NCI-H1930 (cell line): ENCODE results near the gene FMC1.
"Not testable (repeated sequence)": the region's sequence is repeated elsewhere in the genome, so short reads cannot be mapped to it uniquely, and the experiment has no call there.

Source experiments
- DNase-seq, 2 experiments: peaks; one replicate each; lab custom pipeline; 2025; lab: John Stamatoyannopoulos, UW

Gene FMC1, protein sequence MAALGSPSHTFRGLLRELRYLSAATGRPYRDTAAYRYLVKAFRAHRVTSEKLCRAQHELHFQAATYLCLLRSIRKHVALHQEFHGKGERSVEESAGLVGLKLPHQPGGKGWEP

DNA sequence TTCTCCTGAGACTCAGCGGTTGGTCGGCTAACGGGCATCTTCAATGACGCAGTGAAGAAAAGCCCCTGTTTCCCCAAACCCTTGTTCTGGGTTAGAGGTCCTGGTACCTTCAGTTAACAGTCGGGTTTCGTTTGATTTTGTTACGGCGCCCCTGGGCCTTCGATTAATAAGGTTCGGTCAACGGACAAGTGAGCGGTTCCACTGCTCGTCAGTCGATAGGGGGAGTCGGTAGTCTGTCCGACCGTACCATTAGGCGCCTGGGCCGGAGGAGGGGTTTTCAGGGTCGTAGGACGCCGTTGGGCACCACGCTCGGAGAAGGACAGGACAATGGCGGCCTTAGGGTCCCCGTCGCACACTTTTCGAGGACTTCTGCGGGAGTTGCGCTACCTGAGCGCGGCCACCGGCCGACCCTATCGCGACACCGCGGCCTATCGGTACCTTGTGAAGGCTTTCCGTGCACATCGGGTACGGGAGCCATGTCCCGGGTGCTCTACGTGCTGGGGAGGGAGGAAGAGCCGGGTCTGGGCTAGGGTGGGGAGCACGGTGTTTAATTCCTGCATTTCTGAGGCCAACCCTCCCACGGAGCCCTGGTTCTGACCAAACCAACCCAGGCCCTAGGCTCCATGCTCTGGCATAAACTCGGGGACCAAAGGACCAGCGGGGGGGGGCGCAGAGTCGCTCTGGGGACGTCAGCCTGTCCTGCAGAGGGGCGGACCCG, at the start of gene FMC1:
Gene FMC1, plus strand, starts transcription at position 280 of the 718 bp plus-strand sequence. Its CDS starts 48 bp downstream, at position 328.
- DNase-seq, result peak; percentile 91 to 93

DNA sequence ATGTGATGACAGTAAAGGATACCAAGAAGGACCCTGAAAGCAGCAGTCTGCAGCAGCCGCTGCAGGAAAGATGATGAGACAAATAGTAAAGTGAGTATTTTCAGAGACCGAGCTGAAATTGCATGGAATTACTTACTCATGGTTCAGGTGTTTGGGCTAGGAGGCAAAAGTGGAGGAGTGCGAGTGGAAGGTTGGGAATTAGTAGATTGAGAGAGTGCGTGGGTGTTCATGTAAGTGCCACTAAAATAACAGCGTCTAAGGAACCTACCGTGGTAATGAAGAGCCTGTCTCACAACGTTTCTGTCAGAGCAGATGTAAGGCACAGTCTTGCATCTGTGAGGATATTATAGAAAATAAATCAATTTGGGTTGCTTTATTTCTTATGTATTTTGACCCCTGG, 48.3 kb upstream of the FMC1 start:
- no peak for DNase-seq

DNA sequence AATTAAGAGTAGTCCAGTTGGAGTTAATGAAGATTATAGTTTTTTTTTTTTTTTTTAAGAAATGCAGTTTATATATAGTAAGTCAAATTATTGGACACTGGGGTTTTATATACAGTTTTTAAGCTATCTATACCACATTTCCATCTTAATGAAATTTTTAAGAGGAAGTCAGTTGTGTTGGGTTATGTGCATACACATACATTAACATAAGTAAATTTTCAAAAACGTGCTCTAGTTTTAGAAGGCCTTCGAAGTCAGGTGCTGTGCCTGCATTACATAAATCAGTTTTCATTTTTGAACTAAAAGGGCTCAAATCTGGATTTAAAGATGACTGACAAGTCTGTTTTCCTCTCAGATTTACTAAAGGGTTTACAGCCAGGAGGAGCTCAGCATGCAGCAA, 47.6 kb upstream of the FMC1 start:
- DNase-seq, result no peak

DNA sequence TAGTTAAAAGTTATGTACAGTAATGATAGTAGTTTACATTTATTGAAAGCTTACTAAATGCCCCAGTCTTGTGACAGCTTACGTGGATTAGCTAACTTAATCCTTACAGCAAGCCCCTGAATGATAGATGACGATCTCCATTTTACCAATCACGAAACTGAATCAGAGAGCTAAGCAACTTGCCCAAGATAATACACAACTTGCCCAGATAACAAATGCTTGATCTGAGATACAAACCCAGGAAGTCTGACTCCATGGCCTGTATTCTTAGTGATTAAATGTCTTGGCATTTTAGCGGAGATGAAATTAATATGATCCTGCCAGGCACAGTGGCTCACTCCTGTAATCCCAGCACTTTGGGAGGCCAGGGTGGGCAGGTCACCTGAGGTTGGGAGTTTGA, 46.9 kb upstream of the FMC1 start:
- DNase-seq, result no peak

DNA sequence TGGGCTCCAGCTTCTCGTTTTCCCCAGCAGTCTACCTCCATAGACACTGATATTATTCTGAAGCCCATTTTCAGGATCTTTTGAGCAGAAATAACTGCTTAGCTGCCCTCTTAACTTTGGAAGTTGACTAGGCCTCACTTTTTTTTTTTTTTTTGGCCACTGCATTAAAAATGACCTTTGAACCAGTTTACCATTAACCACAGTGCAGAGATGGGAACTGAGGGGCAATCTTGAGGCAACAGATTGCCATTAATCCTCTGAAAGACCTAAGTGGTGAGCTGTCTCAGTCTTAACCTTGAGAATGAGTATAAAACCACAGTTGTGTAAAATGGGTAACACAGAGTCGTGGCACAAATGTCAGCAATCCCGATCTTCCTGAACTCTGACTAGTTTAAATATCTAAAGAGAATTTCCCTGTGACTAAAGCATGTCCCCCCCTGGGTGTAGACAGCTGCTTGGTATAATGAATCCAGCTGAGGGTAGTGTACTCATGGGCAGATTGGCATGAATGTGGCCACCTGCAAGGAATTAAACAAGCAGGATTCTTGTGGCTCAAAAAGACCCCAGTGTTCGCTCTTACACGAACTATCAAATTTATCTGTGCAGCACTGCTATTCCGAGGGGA, 46.1 kb upstream of the FMC1 start:
- no peak for DNase-seq

DNA sequence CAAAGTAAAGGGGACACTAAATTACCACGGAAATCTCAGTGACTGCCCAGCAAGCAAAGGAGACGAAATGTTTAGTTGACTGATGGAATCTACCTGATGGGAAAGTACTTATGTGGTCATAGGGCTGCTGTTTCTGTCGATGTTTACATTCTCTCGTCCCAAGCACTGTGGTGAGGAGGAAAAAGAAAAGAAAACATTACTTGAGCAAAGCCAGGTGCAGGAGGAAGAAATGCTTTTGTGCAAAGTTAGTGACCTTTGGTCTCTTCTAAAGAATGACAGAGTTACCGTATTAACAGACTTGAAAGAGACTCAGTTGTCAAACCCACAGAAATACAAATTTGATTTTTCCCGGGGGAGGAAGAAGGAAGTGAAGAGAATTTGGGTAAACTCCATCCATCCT, 43.3 kb upstream of the FMC1 start:
- no peak for DNase-seq

DNA sequence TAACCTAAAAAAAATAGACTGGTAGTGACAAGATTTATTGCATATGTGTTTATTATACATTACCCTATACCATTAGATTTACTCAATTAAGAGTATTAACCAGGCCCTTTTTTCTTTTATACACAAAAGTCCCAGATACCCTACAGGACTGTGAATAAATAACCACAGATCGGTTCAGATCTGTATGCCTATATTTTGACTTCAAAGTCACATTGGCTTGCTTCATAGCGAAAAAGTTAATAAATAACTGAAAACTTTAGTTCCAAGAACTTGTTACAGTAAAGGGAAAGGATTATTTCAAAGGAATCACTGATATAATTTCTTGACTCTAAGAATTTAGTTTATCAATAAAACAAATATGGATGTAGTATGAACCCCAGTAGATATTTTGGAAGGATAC, 41.8 kb upstream of the FMC1 start:
- DNase-seq, result no peak

DNA sequence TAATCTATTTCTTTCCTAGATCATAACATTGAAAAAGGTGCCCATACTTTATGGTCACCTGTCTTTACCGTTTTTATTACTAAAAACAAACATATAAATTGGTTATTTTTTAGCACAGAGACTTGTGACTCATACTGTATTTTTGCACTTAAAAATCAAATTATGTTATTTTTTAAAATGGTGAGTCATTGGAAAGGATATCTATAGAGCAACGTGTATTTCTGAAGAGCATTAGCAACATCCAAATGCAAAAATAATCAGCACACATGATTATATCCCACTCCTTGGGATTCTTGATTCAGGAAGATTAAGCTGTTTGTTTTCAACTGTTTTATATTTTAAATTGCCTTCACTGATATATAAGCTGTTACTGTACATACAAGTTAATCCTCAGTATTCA, 40.7 kb upstream of the FMC1 start:
- DNase-seq, result no peak

DNA sequence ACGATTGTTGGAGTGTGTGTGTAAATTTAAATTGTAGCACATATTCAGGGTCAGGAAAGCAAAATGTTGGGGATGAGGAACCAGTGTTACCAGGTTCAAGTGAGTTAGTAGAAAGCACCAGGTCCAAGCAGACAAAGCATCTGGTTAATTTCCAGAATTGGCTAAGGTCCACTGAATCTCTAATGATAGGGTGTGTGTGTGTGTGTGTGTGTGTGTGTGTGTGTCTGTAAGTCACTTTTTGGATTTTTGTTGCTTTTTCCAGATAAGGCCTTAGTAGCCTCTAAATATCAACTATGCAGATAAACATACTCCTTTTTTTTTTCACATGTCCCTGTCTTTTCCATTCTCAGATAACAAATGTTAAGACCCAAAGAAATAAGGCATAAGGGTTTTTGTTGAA, 36.6 kb upstream of the FMC1 start:
- no peak for DNase-seq

DNA sequence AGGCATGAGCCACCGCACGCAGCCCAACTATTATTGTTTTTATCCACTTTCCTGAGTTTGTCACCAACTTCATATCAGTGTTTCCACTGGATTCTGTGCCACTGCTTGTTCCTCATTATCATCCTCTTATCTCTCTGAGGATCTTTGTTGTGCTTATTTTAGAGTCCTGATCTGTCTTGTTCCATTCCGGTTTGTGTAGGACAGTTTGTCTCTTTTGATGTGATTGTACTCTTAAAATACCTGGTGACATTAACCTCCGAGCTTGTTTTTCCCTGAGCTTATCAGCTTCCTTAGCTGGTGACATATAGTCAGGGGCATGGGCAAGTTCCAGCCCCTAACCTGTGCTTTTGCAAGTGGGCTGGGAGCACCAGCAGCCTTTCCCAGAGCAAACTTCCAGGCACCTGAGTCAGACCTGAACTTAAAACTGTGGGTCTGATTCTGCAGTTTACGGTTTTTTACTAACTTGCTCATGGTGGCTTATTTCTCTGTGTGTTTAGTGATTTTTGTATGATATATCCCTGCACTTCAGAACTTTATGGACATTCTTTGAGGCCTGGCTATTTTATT, 23.1 kb upstream of the FMC1 start:
- no peak for DNase-seq

DNA sequence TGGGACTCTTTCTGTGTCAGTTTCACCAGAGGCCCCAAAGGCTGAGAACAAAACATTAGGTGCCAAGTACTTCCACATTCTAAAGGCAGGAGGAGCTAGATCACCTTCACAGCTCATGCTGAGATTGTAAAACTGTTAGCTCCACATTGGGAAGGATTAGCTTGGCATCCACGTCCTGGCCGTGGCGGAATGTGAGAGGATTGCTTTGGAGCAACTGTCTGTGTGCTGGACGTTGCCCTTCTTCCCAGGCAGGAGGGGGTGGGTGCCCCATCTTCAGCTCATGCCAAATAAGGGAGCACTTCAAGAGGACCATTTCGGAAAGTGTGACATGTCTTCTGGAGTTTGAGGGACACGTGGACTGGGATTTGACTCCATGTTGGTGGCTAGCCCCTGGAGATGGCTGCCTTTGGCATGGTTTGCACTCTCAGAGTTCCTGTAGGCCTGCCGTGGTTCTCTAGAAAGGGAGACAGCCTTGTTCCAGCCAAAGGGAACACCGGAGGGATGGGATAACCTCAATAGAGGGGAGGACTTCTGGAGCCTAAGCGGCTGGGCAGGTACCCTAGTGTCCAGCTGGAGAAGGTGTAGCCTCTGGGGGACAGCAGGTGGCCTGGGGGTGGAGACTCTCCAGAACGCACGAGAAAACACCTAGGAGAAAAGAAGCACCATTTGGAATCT, 19.9 kb upstream of the FMC1 start:
- no peak for DNase-seq

DNA sequence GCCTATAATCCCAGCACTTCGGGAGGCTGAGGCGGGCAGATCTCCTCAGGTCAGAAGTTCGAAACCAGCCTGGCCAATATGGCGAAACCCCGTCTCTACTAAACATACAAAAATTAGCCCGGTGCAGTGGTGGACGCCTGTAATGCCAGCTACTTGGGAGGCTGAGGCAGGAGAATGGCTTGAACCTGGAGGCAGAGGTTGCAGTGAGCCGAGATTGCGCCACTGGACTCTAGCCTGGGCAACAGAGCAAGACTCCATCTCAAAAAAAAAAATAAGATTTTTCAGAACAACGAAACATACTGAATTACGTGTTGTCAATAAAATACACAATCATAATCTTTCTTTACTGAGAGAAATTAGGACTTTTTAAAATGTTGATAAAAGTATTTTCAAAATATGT, 16.4 kb upstream of the FMC1 start:
- DNase-seq, result not testable (repeated sequence)

DNA sequence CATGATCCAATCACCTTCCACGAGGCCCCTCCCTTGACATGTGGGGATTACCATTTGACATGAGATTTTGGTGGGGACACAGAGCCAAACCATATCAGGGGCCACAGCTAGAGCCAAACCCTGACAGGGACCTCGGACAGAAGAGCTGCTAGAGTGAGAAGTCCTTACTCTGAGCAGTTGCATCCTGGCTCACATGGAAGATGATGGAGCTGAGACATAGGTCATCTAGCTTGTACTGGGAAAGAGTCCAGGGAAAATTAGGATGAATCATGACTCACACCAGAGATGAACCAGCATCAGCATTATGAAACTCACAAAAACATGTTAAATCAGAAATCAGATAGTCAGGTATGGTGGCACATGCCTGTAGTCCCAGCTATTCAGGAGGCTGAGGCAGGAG, 12.8 kb upstream of the FMC1 start:
- DNase-seq, result no peak

DNA sequence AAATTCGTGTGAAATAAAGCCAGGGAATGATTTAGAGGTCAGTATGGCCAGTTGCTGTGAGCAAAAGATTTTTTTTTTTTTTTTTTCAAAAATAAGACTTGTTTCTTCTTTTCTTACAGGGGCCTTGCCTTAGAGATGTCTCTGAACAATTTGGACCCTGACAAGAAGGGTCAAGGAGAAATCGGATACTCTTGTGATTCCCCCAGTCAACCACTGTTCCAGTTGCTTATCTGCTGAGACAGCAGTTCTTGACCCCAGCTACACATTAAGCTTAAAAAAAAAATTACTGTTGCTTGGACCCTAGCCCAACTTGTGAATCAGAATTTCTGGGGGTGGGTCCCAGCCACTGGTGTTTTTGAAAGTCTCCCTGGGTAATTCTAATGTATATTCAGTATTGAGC, 12.0 kb upstream of the FMC1 start:
- no peak for DNase-seq

DNA sequence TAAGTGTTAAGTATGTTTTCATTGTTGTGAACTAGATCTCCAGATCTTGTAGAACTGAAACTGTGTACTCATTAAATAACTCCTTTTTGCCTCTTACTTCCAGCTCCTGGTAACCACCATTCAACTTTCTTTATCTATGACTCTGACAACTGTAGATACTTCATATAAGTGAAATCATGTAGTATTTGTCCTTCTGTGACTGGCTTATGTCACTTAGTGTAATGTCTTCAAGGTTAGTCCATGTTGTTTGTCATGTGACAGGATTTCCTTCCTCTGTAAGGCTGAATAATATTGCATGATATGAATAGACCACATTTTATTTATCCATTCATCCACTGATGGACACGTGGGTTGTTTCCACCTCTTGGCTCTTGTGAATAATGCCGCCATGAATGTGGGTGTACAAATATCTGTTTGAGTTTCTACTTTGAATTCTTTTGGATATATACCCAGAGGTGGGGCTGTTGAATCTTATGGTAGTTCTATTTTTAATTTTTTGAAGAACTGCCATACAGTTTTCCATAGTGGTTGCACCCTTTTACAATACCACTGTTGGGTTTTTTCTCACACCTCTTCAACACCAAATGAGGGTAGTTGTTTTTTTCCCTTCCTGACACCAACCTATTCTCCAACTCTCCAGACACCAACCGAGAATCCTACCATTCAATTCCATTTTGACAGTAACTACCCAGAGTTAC, 10.7 kb upstream of the FMC1 start:
- DNase-seq, result no peak

DNA sequence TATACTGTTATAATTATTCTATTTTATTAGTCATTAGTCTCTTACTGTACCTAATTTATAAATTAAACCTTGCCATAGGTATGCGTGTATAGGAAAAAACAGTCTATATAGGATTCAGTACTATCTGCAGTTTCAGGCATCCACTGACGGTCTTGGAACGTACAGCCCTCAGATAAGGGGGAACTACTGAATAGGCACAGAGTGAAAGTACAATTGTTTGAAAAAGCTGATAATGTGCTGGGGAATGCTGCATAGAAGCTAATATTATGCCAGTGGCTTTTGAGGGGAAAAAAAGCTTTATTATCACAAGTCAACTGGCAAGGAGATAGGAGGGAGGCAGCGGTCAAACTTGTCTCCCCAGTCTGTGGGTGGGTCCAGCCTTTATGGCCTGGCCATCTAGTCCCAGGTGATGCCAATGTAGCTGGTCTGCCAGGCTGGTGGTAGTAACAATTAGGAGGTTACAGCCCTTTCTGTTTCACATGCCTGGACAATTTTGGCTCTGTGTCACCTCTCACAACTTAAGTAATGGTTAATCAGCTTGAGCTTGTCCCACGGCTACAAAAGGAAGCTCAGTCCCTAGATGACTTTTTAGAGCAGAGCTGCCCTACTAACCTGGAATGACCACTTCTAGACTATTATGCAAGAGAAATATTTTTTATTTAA, 8.3 kb upstream of the FMC1 start:
- no peak for DNase-seq

DNA sequence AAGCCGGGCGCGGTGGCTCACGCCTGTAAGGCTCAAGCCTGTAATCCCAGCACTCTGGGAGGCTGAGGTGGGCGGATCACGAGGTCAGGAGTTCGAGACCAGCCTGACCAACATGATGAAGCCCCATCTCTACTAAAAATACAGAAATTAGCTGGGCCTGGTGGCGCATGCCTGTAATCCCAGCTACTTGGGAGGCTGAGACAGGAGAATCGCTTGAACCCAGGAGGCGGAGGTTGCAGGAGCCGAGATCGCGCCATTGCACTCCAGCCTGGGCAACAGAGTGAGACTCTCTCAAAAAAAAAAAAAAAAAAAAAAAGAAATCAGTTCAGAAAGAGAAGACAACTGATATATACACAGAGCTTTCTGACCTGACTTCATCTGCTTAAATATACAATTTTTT, 7.7 kb upstream of the FMC1 start:
- not testable (repeated sequence) for DNase-seq

DNA sequence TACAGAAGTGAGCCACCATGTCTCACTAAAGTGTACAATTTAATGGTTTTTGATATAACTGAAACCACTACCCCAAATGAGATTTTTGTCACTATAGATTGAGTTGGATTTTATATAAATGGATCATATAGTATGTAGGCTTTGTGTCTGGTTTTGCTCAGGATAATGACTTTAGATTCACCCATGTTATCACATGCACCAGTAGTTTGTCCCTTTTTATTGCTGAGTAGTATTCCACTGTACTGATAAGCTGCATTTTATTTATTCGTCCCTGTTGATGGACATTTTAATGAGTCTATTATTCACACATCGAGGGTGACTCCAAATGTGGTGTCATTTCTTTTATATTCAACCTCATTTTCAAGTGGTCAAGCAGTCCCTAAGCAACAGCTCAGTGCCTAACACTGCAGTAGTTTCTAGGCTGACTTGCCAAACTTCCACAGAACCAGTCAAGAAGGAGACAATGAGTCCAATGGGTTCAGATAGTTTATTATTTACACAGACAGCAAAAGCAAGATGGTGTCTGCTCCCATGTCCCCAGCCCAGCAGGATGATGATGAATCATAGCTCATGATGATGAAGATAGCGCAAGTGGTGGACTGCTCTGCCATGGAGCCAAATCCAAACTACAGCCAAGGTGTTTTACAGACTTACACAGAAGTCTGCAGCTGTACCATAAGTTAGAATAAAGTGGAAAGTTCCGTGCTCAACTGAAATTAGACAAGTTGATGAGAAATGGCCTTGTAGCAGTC, 6.6 kb upstream of the FMC1 start:
- no peak for DNase-seq

DNA sequence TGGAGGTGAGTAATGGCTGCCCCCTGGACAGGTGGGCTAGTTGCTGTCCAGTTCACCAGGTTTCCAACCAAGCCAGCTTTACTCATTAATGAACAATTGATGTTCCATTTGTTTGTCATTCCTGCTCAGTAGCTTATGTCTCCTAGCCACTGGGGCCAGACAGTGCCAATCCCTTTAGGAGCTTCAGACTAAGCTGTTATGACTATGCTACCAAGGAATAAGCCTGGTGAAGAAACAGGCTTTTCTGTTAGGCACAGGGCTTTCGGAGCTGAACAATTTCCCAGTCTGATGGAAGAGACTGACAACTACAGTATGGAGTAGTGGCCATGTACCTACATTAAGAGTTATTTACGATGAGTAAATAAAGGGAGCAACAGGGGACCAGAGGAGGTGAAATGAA, 2.1 kb upstream of the FMC1 start:
- no peak for DNase-seq

DNA sequence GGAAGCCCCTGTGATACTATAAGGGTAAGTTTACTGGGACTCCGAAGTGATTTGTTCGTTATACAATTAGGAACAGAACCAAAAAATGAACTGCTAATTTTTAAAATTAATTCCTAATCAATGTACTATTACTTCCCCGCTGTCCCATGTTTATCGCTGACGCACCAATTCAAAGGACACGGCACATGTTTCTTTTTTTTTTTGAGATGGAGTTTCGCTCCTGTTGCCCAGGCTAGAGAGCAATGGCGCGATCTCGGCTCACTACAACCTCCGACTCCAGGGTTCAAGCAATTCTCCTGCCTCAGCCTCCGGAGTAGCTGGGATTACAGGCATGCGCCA, 1.5 kb upstream of the FMC1 start:
- DNase-seq, result no peak
